Measurements from ENCODE around the gene KCNG4. TPM values are rescaled to one million over a fixed set of nuclear protein-coding genes. Genes with fewer than 3 reads are reported as not detected.

The KCNG4 gene
- polyA plus RNA-seq, 3 donors, result not detected

DNA sequence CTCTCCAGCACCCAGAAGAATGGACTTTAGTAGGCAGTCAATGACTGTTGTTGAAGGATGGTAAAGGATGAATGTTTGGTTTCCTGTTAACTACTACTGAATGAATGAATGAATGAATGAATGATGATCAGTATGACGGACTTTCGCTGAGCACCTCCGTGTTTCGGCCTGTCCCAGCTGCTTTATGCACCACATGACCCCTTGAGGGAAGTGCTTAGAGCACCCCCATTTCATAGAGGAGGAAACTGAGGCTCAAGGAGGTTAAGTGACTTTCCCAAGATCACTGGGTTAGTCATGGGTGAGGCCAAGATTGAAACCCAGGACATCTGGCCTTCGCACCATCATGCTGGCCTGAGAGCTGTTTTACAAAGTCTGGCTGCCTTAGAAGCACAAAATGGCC, 6.8 kb downstream of the KCNG4 start:
- H3K9me3 Mint-ChIP-seq, result peaks cover 0 to 2% (median 0%) of the 10 kb centered on the region in 7 donors
- Histone ChIP-seq H2AFZ (ENCODE audit: insufficient read depth, low read depth, low read length, poor library complexity, severe bottlenecking) (no peak overlapping the region), H3K4me1 (ENCODE audit: control insufficient read depth in 1 of 2, insufficient read depth in 2 of 2, low read length in 2 of 2) (no peaks in the 10 kb centered on the region), H3K4me3 (replicated peaks in 1 of 3; ENCODE audit: low read depth in 2 of 3, low read length in 3 of 3) (no peak overlapping the region), H3K9me3 (replicated peaks in 1 of 2; ENCODE audit: control insufficient read depth in 1 of 2, insufficient read depth in 1 of 2, low read length in 2 of 2) (no peaks in the 10 kb centered on the region), H3K27ac (ENCODE audit: low read depth in 1 of 2, low read length in 2 of 2) (no peak overlapping the region), H3K79me2 (ENCODE audit: insufficient read depth, low read length) (no peaks in the 10 kb centered on the region), H3K4me2 (replicated peaks; ENCODE audit: extremely low read depth, low read length, poor library complexity, severe bottlenecking) (no peak overlapping the region), H3K27me3 (ENCODE audit: control insufficient read depth in 2 of 2, insufficient read depth in 2 of 2, low read length in 2 of 2) (peaks cover 0 to 6% of the 10 kb centered on the region in 2 donors), H4K20me1 (ENCODE audit: insufficient read depth, low read length) (no peaks in the 10 kb centered on the region), H3K9ac (ENCODE audit: insufficient read depth, low read length, poor library complexity, severe bottlenecking) (no peak overlapping the region), H3K36me3 (replicated peaks in 1 of 2; ENCODE audit: control insufficient read depth in 1 of 2, insufficient read depth in 2 of 2, low read length in 2 of 2) (no peaks in the 10 kb centered on the region)
- DNase-seq, result no peak
- H3K36me3 Mint-ChIP-seq, result no peaks in the 10 kb centered on the region
- no peaks in the 10 kb centered on the region for H3K4me1 Mint-ChIP-seq
- H3K27me3 Mint-ChIP-seq (ENCODE audit: low read depth in 3 of 3), result peaks cover 15 to 28% (median 25%) of the 10 kb centered on the region in 3 donors
- intact Hi-C loops (cut with micrococcal nuclease), result no loop called here
- H3K27ac Mint-ChIP-seq, result no peak overlapping the region
- no peak for TF ChIP-seq CTCF (IDR thresholded peaks at IDR 0.05)
- WGBS (ENCODE audit: insufficient coverage), result 93% methylated on average over 2 of the region's 5 CpGs
- H3K4me3 Mint-ChIP-seq, result no peak overlapping the region

- Mint-ChIP-seq H3K9me3 (no peaks in the 10 kb centered on the region), H3K27ac (peak overlapping the region in 1 of 7 donors; percentile 49), H3K27me3 (ENCODE audit: low read depth in 3 of 3) (peaks cover 15 to 27% (median 25%) of the 10 kb centered on the region in 3 donors), H3K4me1 (no peaks in the 10 kb centered on the region), H3K36me3 (no peaks in the 10 kb centered on the region), H3K4me3 (no peak overlapping the region)
- intact Hi-C loops (cut with micrococcal nuclease), result no loop called here
- no peak overlapping the region for H3K9ac ChIP-seq (ENCODE audit: insufficient read depth, low read length, poor library complexity, severe bottlenecking)
- no peak for TF ChIP-seq CTCF (IDR thresholded peaks at IDR 0.05)
- no peaks in the 10 kb centered on the region for H3K36me3 ChIP-seq (replicated peaks in 1 of 2; ENCODE audit: control insufficient read depth in 1 of 2, insufficient read depth in 2 of 2, low read length in 2 of 2)
- H3K4me3 ChIP-seq (replicated peaks in 1 of 3; ENCODE audit: low read depth in 2 of 3, low read length in 3 of 3), result no peak overlapping the region
- H4K20me1 ChIP-seq (ENCODE audit: insufficient read depth, low read length), result no peaks in the 10 kb centered on the region
- no peaks in the 10 kb centered on the region for H3K79me2 ChIP-seq (ENCODE audit: insufficient read depth, low read length)
- H3K4me1 ChIP-seq (ENCODE audit: control insufficient read depth in 1 of 2, insufficient read depth in 2 of 2, low read length in 2 of 2), result no peaks in the 10 kb centered on the region
- no peak overlapping the region for H3K4me2 ChIP-seq (replicated peaks; ENCODE audit: extremely low read depth, low read length, poor library complexity, severe bottlenecking)
- no peaks in the 10 kb centered on the region for H3K9me3 ChIP-seq (replicated peaks in 1 of 2; ENCODE audit: control insufficient read depth in 1 of 2, insufficient read depth in 1 of 2, low read length in 2 of 2)
- WGBS (ENCODE audit: insufficient coverage), result 90% methylated on average over 3 of the region's 5 CpGs
- H2AFZ ChIP-seq (ENCODE audit: insufficient read depth, low read depth, low read length, poor library complexity, severe bottlenecking), result no peak overlapping the region
- no peak for DNase-seq
- H3K27ac ChIP-seq (ENCODE audit: low read depth in 1 of 2, low read length in 2 of 2), result no peak overlapping the region
- H3K27me3 ChIP-seq (ENCODE audit: control insufficient read depth in 2 of 2, insufficient read depth in 2 of 2, low read length in 2 of 2), result peaks cover 0 to 6% of the 10 kb centered on the region in 2 donors
Observed at GRCh38 chr16:84232060-84232459, 7.8 kb downstream of the KCNG4 start.
